HG02981 (cell line): ENCODE measurements around the gene KIF3C.
"Not testable (repeated sequence)": the region's sequence is repeated elsewhere in the genome, so short reads cannot be mapped to it uniquely, and the experiment has no call there.

ENCODE experiments used
- ATAC-seq: cut with Tn5 transposase; IDR thresholded peaks from one replicate; pipeline ENCODE4 v1.9.1; 2021; ENCODE audit warnings: mild to moderate bottlenecking, moderate library complexity; ENCODE audit not compliant: unreplicated experiment

The KIF3C gene

GRCh38 chr2:25966531-25967270, 15.6 kb downstream of the KIF3C start:
- ATAC-seq: no peak

GRCh38 chr2:25964891-25965290, 17.4 kb downstream of the KIF3C start:
- ATAC-seq: no peak

GRCh38 chr2:25960920-25961319, 21.4 kb downstream of the KIF3C start:
- no peak for ATAC-seq

GRCh38 chr2:25960396-25960795, 21.9 kb downstream of the KIF3C start:
- ATAC-seq: no peak

GRCh38 chr2:25958611-25959010, 23.7 kb downstream of the KIF3C start:
- not testable (repeated sequence) for ATAC-seq

- ATAC-seq: no peak
Measured at GRCh38 chr2:25957743-25958142, 24.6 kb downstream of the KIF3C start.

- no peak for ATAC-seq
Measured at GRCh38 chr2:25955869-25956535, 26.3 kb downstream of the KIF3C start.

- no peak for ATAC-seq
Measured at GRCh38 chr2:25955036-25955435, 27.3 kb downstream of the KIF3C start.

GRCh38 chr2:25954199-25954752, 28.0 kb downstream of the KIF3C start:
- no peak for ATAC-seq

GRCh38 chr2:25951071-25951547, 31.2 kb downstream of the KIF3C start:
- peak; percentile 70 for ATAC-seq

- ATAC-seq: no peak
Measured at GRCh38 chr2:25948437-25948836, 33.9 kb downstream of the KIF3C start.

- no peak for ATAC-seq
Measured at GRCh38 chr2:25941042-25941441, 41.3 kb downstream of the KIF3C start.

- ATAC-seq: no peak
Measured at GRCh38 chr2:25939257-25939668, 43.0 kb downstream of the KIF3C start.

- no peak for ATAC-seq
Measured at GRCh38 chr2:25938345-25938744, 44.0 kb downstream of the KIF3C start.

- ATAC-seq: no peak
Measured at GRCh38 chr2:25936889-25937545, 45.3 kb downstream of the KIF3C start.

GRCh38 chr2:25933622-25934021, 48.7 kb downstream of the KIF3C start:
- no peak for ATAC-seq

GRCh38 chr2:25929789-25930473, 52.4 kb downstream of the KIF3C start:
- no peak for ATAC-seq

GRCh38 chr2:25928668-25929067, 53.6 kb downstream of the KIF3C start:
- ATAC-seq: no peak

- ATAC-seq: no peak
Measured at GRCh38 chr2:25926984-25927756, 55.1 kb downstream of the KIF3C start.

GRCh38 chr2:25922501-25922900, 59.8 kb downstream of the KIF3C start:
- no peak for ATAC-seq
